Thyroid gland (tissue), 4 donors: ENCODE measurements around the gene FGF5. TPM values are rescaled to one million over a fixed set of nuclear protein-coding genes. Genes with fewer than 3 reads are reported as not detected.

ENCODE experiments used
- DNase-seq, 2 donors: peaks; one replicate each; pipeline ENCODE4 v3.0.0-alpha.2; 2019
- H3K27ac ChIP-seq, 3 donors: fragments of 200-600 bp; sonication (generic); 1 replicate in 2 of 3; 2 replicates in 1 of 3; pipeline ENCODE4 v1.5.1; 2016 to 2019; ENCODE audit warnings: mild to moderate bottlenecking in 1 of 3, moderate library complexity in 1 of 3
- H3K27me3 ChIP-seq: fragments of 200-600 bp; sonication (generic); one replicate; pipeline ENCODE4 v1.5.1; 2019
- H3K36me3 ChIP-seq, 2 donors: fragments of 200-600 bp; sonication (generic); one replicate each; pipeline ENCODE4 v1.5.1; 2016 to 2019
- H3K4me1 ChIP-seq, 2 donors: fragments of 200-600 bp; sonication (generic); one replicate each; pipeline ENCODE4 v1.5.1; 2017 to 2019
- H3K4me3 ChIP-seq, 3 donors: fragments of 200-600 bp; sonication (generic); replicated peaks in 1 of 3; 1 replicate in 2 of 3; 2 replicates in 1 of 3; pipeline ENCODE4 v1.5.1; 2016; ENCODE audit warnings: mild to moderate bottlenecking in 1 of 3
- H3K9me3 ChIP-seq: fragments of 200-600 bp; sonication (generic); one replicate; pipeline ENCODE4 v1.5.1; 2017
- CTCF ChIP-seq, 6 experiments: fragments of 200-600 bp in 3 of 6; fragments of 450-650 bp in 3 of 6; sonication (generic) in 3 of 6; IDR thresholded peaks; one replicate each; pipeline ENCODE4 v1.5.1; 2016 to 2019; ENCODE audit warnings: antibody characterized with exemption in 6 of 6, mild to moderate bottlenecking in 2 of 6, inconsistent platforms in 1 of 6, moderate library complexity in 1 of 6
- POLR2A ChIP-seq, 2 donors: fragments of 450-650 bp; IDR thresholded peaks; one replicate each; pipeline ENCODE4 v1.6.1; 2017; ENCODE audit warnings: antibody characterized with exemption in 2 of 2, mild to moderate bottlenecking in 2 of 2, moderate library complexity in 1 of 2
- WGBS, 2 donors: methylation state at CpG; one replicate each; pipeline ENCODE4 v1.1.5; 2017; 5-methylcytosine and 5-hydroxymethylcytosine counted together
- intact Hi-C: fragments of 100-400 bp; cut with DNase I; formaldehyde crosslinking; loops from one replicate; pipeline ENCODE4 v1.15.1; 2023
- total RNA-seq, 4 donors: library from RNA; depleted of rRNA; stranded (reverse); fragments of >200 nt; gene quantifications; one replicate each; pipeline ENCODE4 v1.2.3, GENCODE V29; 2016

FGF5 gene
- total RNA-seq, 4 donors from 2014 or later, result not detected

- Histone ChIP-seq H3K9me3 (no peaks in the 10 kb centered on the region), H3K27me3 (no peaks in the 10 kb centered on the region), H3K4me3 (no peak overlapping the region), H3K4me1 (peaks cover 0 to 21% of the 10 kb centered on the region in 2 donors), H3K27ac (no peak overlapping the region), H3K36me3 (no peaks in the 10 kb centered on the region)
- intact Hi-C loops, result loop anchor here (10.0 kb wide), 1 partner anchor 99 kb away; no protein-coding TSS in a partner anchor
- no peak for TF ChIP-seq CTCF (IDR thresholded peaks at IDR 0.05)
- no peak for TF ChIP-seq POLR2A (IDR thresholded peaks at IDR 0.05)
- DNase-seq, result no peak
- 82 to 85% methylated on average over 6 of the region's 6 CpGs for WGBS, 2 donors
These were observed 57.7 kb downstream of the FGF5 start for GRCh38 chr4:80324171-80324570.

- Histone ChIP-seq H3K27me3 (no peaks in the 10 kb centered on the region), H3K4me1 (peaks cover 0 to 10% of the 10 kb centered on the region in 2 donors), H3K4me3 (no peak overlapping the region), H3K9me3 (no peaks in the 10 kb centered on the region), H3K27ac (no peak overlapping the region), H3K36me3 (no peaks in the 10 kb centered on the region)
- WGBS, 2 donors, result 75 to 80% methylated on average over 2 of the region's 2 CpGs
- no peak for DNase-seq
- no peak for TF ChIP-seq POLR2A (IDR thresholded peaks at IDR 0.05)
- TF ChIP-seq CTCF (IDR thresholded peaks at IDR 0.05), result no peak
- intact Hi-C loops, result no loop called here
These were observed 65.2 kb downstream of the FGF5 start for GRCh38 chr4:80331693-80332092.

- Histone ChIP-seq H3K27ac (no peak overlapping the region), H3K9me3 (no peaks in the 10 kb centered on the region), H3K27me3 (no peaks in the 10 kb centered on the region), H3K36me3 (no peaks in the 10 kb centered on the region), H3K4me3 (no peak overlapping the region), H3K4me1 (peaks cover 0 to 4% of the 10 kb centered on the region in 2 donors)
- 61 to 76% methylated on average over 4 of the region's 4 CpGs for WGBS, 2 donors
- TF ChIP-seq POLR2A (IDR thresholded peaks at IDR 0.05) (no peak), CTCF (IDR thresholded peaks at IDR 0.05) (no peak)
- intact Hi-C loops, result no loop called here
- DNase-seq, result no peak
These were observed 66.7 kb downstream of the FGF5 start for GRCh38 chr4:80333121-80333520.

- 88 to 89% methylated on average over 1 of the region's 1 CpG for WGBS, 2 donors
These were observed 68.1 kb downstream of the FGF5 start for GRCh38 chr4:80334568-80334967.

GRCh38 chr4:80335226-80335553 is 68.7 kb downstream of the FGF5 start:
- no peak for DNase-seq
- no peaks in the 10 kb centered on the region for H3K4me1 ChIP-seq
- 11 to 24% methylated on average over 3 of the region's 3 CpGs for WGBS, 2 donors
- H3K9me3 ChIP-seq, result no peaks in the 10 kb centered on the region
- H3K27me3 ChIP-seq, result no peaks in the 10 kb centered on the region
- H3K4me3 ChIP-seq, result peak overlapping the region; percentile 1 to 79 (median 40)
- no peak for TF ChIP-seq POLR2A (IDR thresholded peaks at IDR 0.05)
- TF ChIP-seq CTCF (IDR thresholded peaks at IDR 0.05), result no peak
- intact Hi-C loops, result no loop called here
- H3K36me3 ChIP-seq, result no peaks in the 10 kb centered on the region
- no peak overlapping the region for H3K27ac ChIP-seq

More at GRCh38 chr4:80334568-80334967, 68.1 kb downstream of the FGF5 start:
- Histone ChIP-seq H3K27ac (no peak overlapping the region), H3K4me3 (no peak overlapping the region), H3K9me3 (no peaks in the 10 kb centered on the region), H3K27me3 (no peaks in the 10 kb centered on the region), H3K36me3 (no peaks in the 10 kb centered on the region), H3K4me1 (no peaks in the 10 kb centered on the region)
- DNase-seq, result no peak
- intact Hi-C loops, result no loop called here
- TF ChIP-seq CTCF (IDR thresholded peaks at IDR 0.05) (no peak), POLR2A (IDR thresholded peaks at IDR 0.05) (no peak)
